ENCODE results near the gene ZNF91. TPM values are rescaled to one million over a fixed set of nuclear protein-coding genes. Genes with fewer than 3 reads are reported as not detected.

The ZNF91 gene
- polyA plus RNA-seq, 3 donors = 4.3 to 12.4 (median 4.8) TPM

Other genes with a start within 250 kb of the ZNF91 start
- under 1 TPM in 2 of 3 donors, not detected in 1; 0.24 TPM for gene ZNF724, start 145.1 kb downstream of the ZNF91 start, polyA plus RNA-seq